T-cell (primary cell): ENCODE results near the gene ACOX2. TPM values are rescaled to one million over a fixed set of nuclear protein-coding genes. Genes with fewer than 3 reads are reported as not detected.

ENCODE experiments used
- ATAC-seq, 4 experiments: fragments of 200-7000 bp in 3 of 4; fragments of 150-1000 bp in 1 of 4; cut with Tn5 transposase; replicated peaks in 1 of 4; 1 replicate in 3 of 4; 2 replicates in 1 of 4; pipeline ENCODE4 v1.10.0; 2021; ENCODE audit warnings: moderate library complexity in 3 of 4, mild to moderate bottlenecking in 2 of 4, moderate number of reproducible peaks in 1 of 4
- CTCF ChIA-PET, 2 donors: fragments of 300-600 bp; sonication (Branson Sonifier 250); formaldehyde crosslinking; loops; one replicate each; lab custom pipeline; 2022; ENCODE audit warnings: antibody characterized with exemption in 2 of 2; lab: Charles Lee
- POLR2A ChIA-PET, 2 donors: fragments of 300-600 bp; sonication (Branson Sonifier 250); formaldehyde crosslinking; loops; one replicate each; lab custom pipeline; 2022; ENCODE audit warnings: antibody characterized with exemption in 2 of 2; lab: Charles Lee
- DNase-seq, 35 experiments: peaks; one replicate each; pipeline versions ENCODE4 v3.0.0 to v3.0.0-alpha.2; 2013 to 2023
- H3K27ac ChIP-seq: one replicate; pipeline ENCODE4 v1.5.1; 2013; ENCODE audit warnings: low read length
- H3K27me3 ChIP-seq, 2 experiments: replicated peaks in 1 of 2; 1 replicate in 1 of 2; 2 replicates in 1 of 2; pipeline versions ENCODE4 v1.6.1 to v1.7.0; 2013; ENCODE audit warnings: low read length in 1 of 2, mixed read lengths in 1 of 2; ENCODE audit not compliant: control insufficient read depth in 2 of 2, insufficient read depth in 2 of 2; ENCODE audit errors: extremely low read depth in 1 of 2
- H3K36me3 ChIP-seq, 2 donors: 1 replicate in 1 of 2; 2 replicates in 1 of 2; pipeline versions ENCODE4 v1.6.1 to v1.7.0; 2013; ENCODE audit warnings: low read length in 1 of 2; ENCODE audit not compliant: control insufficient read depth in 2 of 2, insufficient read depth in 1 of 2; ENCODE audit errors: extremely low read depth in 1 of 2
- H3K4me1 ChIP-seq, 2 experiments: 1 replicate in 1 of 2; 2 replicates in 1 of 2; pipeline versions ENCODE4 v1.6.1 to v1.7.0; 2013; ENCODE audit warnings: low read length in 2 of 2, mixed read lengths in 1 of 2; ENCODE audit not compliant: insufficient read depth in 2 of 2, control insufficient read depth in 1 of 2; ENCODE audit errors: extremely low read depth in 1 of 2
- H3K4me3 ChIP-seq, 2 donors: 1 replicate in 1 of 2; 2 replicates in 1 of 2; pipeline versions ENCODE4 v1.5.1 to v1.7.0; 2013; ENCODE audit warnings: mild to moderate bottlenecking in 2 of 2, low read length in 1 of 2, moderate library complexity in 1 of 2; ENCODE audit not compliant: control insufficient read depth in 1 of 2; ENCODE audit errors: extremely low read depth in 1 of 2
- H3K9me3 ChIP-seq: 2 replicates; pipeline ENCODE4 v1.7.0; 2013
- H3K27ac Mint-ChIP-seq, 2 donors: one replicate each; pipeline ENCODE4 v1.8.0; 2020 to 2021; ENCODE audit warnings: mild to moderate bottlenecking in 2 of 2, mixed read lengths in 2 of 2
- H3K27me3 Mint-ChIP-seq, 2 donors: one replicate each; pipeline ENCODE4 v1.8.0; 2021 to 2022; ENCODE audit warnings: mixed read lengths in 2 of 2
- H3K36me3 Mint-ChIP-seq: one replicate; pipeline ENCODE4 v1.8.0; 2021; ENCODE audit warnings: mixed read lengths
- H3K4me1 Mint-ChIP-seq, 3 donors: one replicate each; pipeline ENCODE4 v1.8.0; 2020 to 2022; ENCODE audit warnings: mixed read lengths in 3 of 3, mild to moderate bottlenecking in 1 of 3
- H3K4me3 Mint-ChIP-seq, 3 donors: one replicate each; pipeline ENCODE4 v1.8.0; 2020 to 2022; ENCODE audit warnings: mild to moderate bottlenecking in 3 of 3, mixed read lengths in 3 of 3, moderate library complexity in 3 of 3
- H3K9me3 Mint-ChIP-seq, 3 donors: one replicate each; pipeline ENCODE4 v1.8.0; 2020 to 2022; ENCODE audit warnings: mixed read lengths in 3 of 3
- WGBS: methylation state at CpG from one replicate; pipeline ENCODE4 v1.1.5; 2013; ENCODE audit warnings: missing lambda C conversion rate; ENCODE audit not compliant: insufficient coverage; 5-methylcytosine and 5-hydroxymethylcytosine counted together
- total RNA-seq, 35 experiments: library from RNA in 6 of 35; stranded (reverse) in 6 of 35; fragments of 120-200 nt in 1 of 35; gene quantifications; one replicate each; pipeline versions ENCODE4 v1.2.1 to v1.2.4 and lab custom pipeline; 2013 to 2026

The ACOX2 gene
- total RNA-seq, 5 donors from 2014 or later (not counting 1 experiment from before 2014, with no cell fraction given), result 0.23 TPM; not detected in 4

DNA sequence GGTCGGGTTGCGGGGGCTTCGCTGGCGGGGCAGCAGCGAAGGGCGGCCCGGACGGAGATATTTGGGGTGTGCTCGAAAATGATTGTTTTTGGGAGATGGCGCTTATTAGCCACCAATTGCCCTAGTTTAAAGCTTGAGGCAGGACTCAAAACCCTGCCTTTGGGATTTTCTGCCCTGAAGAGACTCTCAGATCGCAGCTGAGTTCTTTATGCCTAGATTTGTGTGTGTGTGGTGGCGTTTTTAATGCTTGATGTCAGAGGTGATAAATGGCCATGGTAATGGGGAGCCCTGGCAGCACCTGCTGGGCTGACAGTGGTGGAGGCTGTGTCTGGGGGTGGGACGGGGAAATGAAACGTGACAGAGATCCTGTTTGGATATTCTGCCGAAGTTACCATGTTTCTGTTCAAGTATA, 44.5 kb downstream of the ACOX2 start:
- 0% methylated on average over 14 of the region's 15 CpGs for WGBS
- Histone ChIP-seq H3K4me1 (peaks cover 17 to 21% of the 10 kb centered on the region in 2 experiments), H3K36me3 (no peaks in the 10 kb centered on the region), H3K27ac (peak overlapping the region; percentile 57), H3K9me3 (no peaks in the 10 kb centered on the region), H3K27me3 (peaks cover 0 to 3% of the 10 kb centered on the region in 2 experiments), H3K4me3 (peak overlapping the region; percentile 81 to 83)
- H3K27me3 Mint-ChIP-seq, result no peaks in the 10 kb centered on the region
- H3K4me1 Mint-ChIP-seq, result peaks cover 60 to 68% (median 64%) of the 10 kb centered on the region in 3 donors
- POLR2A ChIA-PET, result no interaction called here
- CTCF ChIA-PET, result interaction anchor here (0.8 to 5.1 kb wide), 14 partner anchors 9 to 186 kb away, joined by 3 to 53 read pairs (median 4); partner anchors contain the start of genes PDHB (in 2 of the 2), HTD2 (in 1 of the 2), PXK (in 1 of the 2) and RPP14 (in 1 of the 2)
- H3K9me3 Mint-ChIP-seq, result no peaks in the 10 kb centered on the region
- peak overlapping the region; percentile 88 to 92 (median 91) for H3K4me3 Mint-ChIP-seq
- H3K27ac Mint-ChIP-seq, result peak overlapping the region; percentile 81 to 88
- peak in 1 of 4 experiments; percentile 19 for ATAC-seq
- DNase-seq, result peak in 24 of 35 experiments; percentile 9 to 46 (median 20)
- no peaks in the 10 kb centered on the region for H3K36me3 Mint-ChIP-seq

DNA sequence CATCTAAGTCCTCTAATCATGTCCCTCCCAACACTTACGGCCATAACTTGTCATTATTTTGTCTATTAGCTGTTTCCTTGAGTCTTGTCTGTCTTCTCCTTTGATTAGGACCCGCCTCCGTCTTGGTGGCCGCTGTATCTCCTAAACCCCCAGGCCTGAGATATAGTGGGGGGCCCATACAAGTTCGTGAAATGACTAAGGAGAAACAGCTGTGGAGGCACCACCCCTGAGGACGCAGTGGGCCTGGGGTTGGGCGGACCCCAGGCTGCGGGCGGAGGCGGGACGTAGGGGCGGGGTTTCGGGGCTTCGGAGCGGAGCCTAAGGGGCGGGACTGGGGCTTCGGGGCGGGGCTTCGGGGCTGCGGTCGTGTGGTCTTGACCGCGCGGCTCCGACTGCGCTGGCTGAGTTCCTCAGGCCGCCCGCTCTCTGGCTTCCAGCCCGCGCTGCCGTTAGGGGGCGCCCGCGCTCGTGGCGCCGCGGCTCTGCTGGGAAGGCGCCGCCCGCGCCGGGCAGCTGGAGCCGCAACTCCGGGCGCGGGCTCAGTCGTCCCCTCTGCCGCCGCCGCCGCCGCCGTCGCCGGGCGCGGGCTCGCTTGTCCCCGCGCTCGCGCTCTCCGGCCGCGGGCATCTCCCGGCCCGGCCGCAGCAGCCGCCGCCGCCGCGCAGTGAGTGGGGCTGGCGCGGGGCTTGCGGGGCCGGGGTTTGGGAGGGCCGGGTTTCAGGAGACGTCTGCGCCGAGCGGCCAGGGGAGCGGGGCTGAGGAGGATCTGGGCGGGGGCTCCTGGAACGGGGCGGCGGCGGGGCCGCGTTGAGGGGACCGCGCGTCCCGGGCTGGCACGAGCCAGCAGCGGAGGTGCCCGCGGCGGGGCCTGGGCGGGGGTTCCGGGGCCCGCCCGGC, 45.2 kb downstream of the ACOX2 start, which contains the start of gene KCTD6:
KCTD6 (plus strand) TSS at position 591 of the 897 bp plus-strand sequence. CDS start 6,660 bp downstream, outside the sequence.
- Histone ChIP-seq H3K36me3 (no peaks in the 10 kb centered on the region), H3K27me3 (peaks cover 0 to 3% of the 10 kb centered on the region in 2 experiments), H3K9me3 (no peaks in the 10 kb centered on the region), H3K4me1 (peaks cover 17 to 21% of the 10 kb centered on the region in 2 experiments), H3K27ac (peak within 1 kb of the TSS; percentile 59), H3K4me3 (peak within 1 kb of the TSS; percentile 81 to 83)
- Mint-ChIP-seq H3K36me3 (no peaks in the 10 kb centered on the region), H3K9me3 (no peaks in the 10 kb centered on the region), H3K4me3 (peak within 1 kb of the TSS; percentile 88 to 92 (median 91)), H3K4me1 (peaks cover 53 to 61% (median 61%) of the 10 kb centered on the region in 3 donors), H3K27me3 (no peaks in the 10 kb centered on the region), H3K27ac (peak within 1 kb of the TSS; percentile 90 to 91)
- DNase-seq (peak; percentile 62 to 93 (median 79)), ATAC-seq (peak; percentile 86 to 90 (median 90))
- POLR2A ChIA-PET, result interaction anchor here in 1 of 2 donors (0.5 kb wide), 1 partner anchor 14 kb away, joined by 7 read pairs; no protein-coding TSS in a partner anchor
- CTCF ChIA-PET, result interaction anchor here (0.5 to 5.1 kb wide), 18 partner anchors 8 to 185 kb away, joined by 3 to 53 read pairs (median 4); partner anchors contain the start of genes PDHB (in 2 of the 2), HTD2 (in 1 of the 2), PXK (in 1 of the 2) and RPP14 (in 1 of the 2)
- WGBS, result under 1% methylated on average over 87 of the region's 104 CpGs

GRCh38 chr3:58490860-58491501, 46.0 kb downstream of the ACOX2 start:
- CTCF ChIA-PET, result interaction anchor here (0.6 to 5.1 kb wide), 13 partner anchors 8 to 185 kb away, joined by 3 to 53 read pairs (median 4); partner anchors contain the start of genes PDHB (in 2 of the 2), HTD2 (in 1 of the 2), PXK (in 1 of the 2) and RPP14 (in 1 of the 2)
- H3K4me3 Mint-ChIP-seq, result peak overlapping the region; percentile 60 to 80 (median 61)
- H3K36me3 Mint-ChIP-seq, result no peaks in the 10 kb centered on the region
- Histone ChIP-seq H3K4me1 (peaks cover 17 to 21% of the 10 kb centered on the region in 2 experiments), H3K27ac (peak overlapping the region; percentile 59), H3K36me3 (no peaks in the 10 kb centered on the region), H3K27me3 (peaks cover 0 to 3% of the 10 kb centered on the region in 2 experiments), H3K4me3 (no peak overlapping the region), H3K9me3 (no peaks in the 10 kb centered on the region)
- POLR2A ChIA-PET, result interaction anchor here in 1 of 2 donors (0.5 kb wide), 1 partner anchor 13 kb away, joined by 7 read pairs; no protein-coding TSS in a partner anchor
- ATAC-seq (no peak), DNase-seq (peak in 5 of 35 experiments; percentile 2 to 17 (median 5))
- peaks cover 45 to 53% (median 53%) of the 10 kb centered on the region in 3 donors for H3K4me1 Mint-ChIP-seq
- no peaks in the 10 kb centered on the region for H3K27me3 Mint-ChIP-seq
- WGBS, result 87% methylated on average over 19 of the region's 19 CpGs
- no peaks in the 10 kb centered on the region for H3K9me3 Mint-ChIP-seq
- H3K27ac Mint-ChIP-seq, result peak overlapping the region; percentile 90 to 91

DNA sequence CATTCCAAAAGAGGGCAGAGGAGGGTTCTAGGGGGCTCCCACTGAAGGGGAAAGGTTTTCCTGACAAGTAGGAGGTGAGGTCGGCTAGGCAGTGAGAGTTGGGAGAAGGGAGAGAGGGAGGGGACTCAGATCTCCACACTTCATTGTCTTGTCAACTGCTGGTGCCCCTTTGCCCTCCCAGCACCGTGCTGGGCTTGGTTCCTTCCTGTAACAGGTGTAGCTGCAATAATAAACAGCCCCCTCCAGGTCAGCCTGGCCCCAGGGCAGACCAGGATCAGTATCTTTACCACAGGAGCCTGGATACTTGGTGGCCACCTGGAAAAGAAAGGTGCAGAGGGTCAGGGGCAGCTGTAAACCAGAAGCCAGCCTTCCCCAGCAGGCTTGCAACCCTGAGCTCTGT, 48.0 kb downstream of the ACOX2 start:
- Mint-ChIP-seq H3K36me3 (no peaks in the 10 kb centered on the region), H3K4me1 (peaks cover 28 to 35% (median 34%) of the 10 kb centered on the region in 3 donors), H3K9me3 (no peaks in the 10 kb centered on the region), H3K4me3 (no peak overlapping the region), H3K27me3 (peaks cover 1 to 2% of the 10 kb centered on the region in 2 donors), H3K27ac (peak overlapping the region in 1 of 2 donors; percentile 50)
- POLR2A ChIA-PET, result interaction anchor here in 1 of 2 donors (0.6 kb wide), 1 partner anchor 147 kb away, joined by 3 read pairs; no protein-coding TSS in a partner anchor
- H3K27ac ChIP-seq, result no peak overlapping the region
- ATAC-seq (no peak), DNase-seq (no peak)
- WGBS, result 60% methylated on average over 1 of the region's 2 CpGs
- H3K4me1 ChIP-seq, result peaks cover 12 to 21% of the 10 kb centered on the region in 2 experiments
- H3K9me3 ChIP-seq, result no peaks in the 10 kb centered on the region
- peaks cover 0 to 3% of the 10 kb centered on the region in 2 experiments for H3K27me3 ChIP-seq
- no peak overlapping the region for H3K4me3 ChIP-seq
- H3K36me3 ChIP-seq, result no peaks in the 10 kb centered on the region
- CTCF ChIA-PET, result interaction anchor here in 1 of 2 donors (1.0 kb wide), 1 partner anchor 155 kb away, joined by 3 read pairs; no protein-coding TSS in a partner anchor

- Histone ChIP-seq H3K9me3 (no peaks in the 10 kb centered on the region), H3K27ac (no peak overlapping the region), H3K36me3 (no peaks in the 10 kb centered on the region), H3K4me3 (no peak overlapping the region), H3K4me1 (peaks cover 0 to 9% of the 10 kb centered on the region in 2 experiments), H3K27me3 (peaks cover 0 to 3% of the 10 kb centered on the region in 2 experiments)
- Mint-ChIP-seq H3K4me1 (peaks cover 12 to 19% (median 19%) of the 10 kb centered on the region in 3 donors), H3K4me3 (no peak overlapping the region), H3K27me3 (peaks cover 3 to 4% of the 10 kb centered on the region in 2 donors), H3K36me3 (no peaks in the 10 kb centered on the region), H3K9me3 (no peaks in the 10 kb centered on the region), H3K27ac (no peak overlapping the region)
- ChIA-PET POLR2A (no interaction called here), CTCF (interaction anchor here in 1 of 2 donors (0.7 kb wide), 1 partner anchor 181 kb away, joined by 3 read pairs; the partner anchor contains the start of genes HTD2 and RPP14)
- WGBS, result 71% methylated on average over 13 of the region's 18 CpGs
- no peak for DNase-seq
- ATAC-seq, result no peak
Observed at GRCh38 chr3:58487140-58487886, 49.7 kb downstream of the ACOX2 start.
